Prostate gland (tissue), 2 donors: ENCODE measurements around the gene KCNN3.

Experiments used
- POLR2A ChIP-seq: fragments of 450-650 bp; IDR thresholded peaks from one replicate; pipeline ENCODE4 v1.6.1; 2016; ENCODE audit warnings: antibody characterized with exemption, mild to moderate bottlenecking
- POLR2AphosphoS5 ChIP-seq: sonication (generic); formaldehyde crosslinking; IDR thresholded peaks from one replicate; pipeline ENCODE4 v1.6.1; 2017; ENCODE audit warnings: antibody characterized with exemption
- TF ChIP-seq, protein P1 (sequence below), 4 experiments: fragments of 200-600 bp in 2 of 4; fragments of 450-650 bp in 2 of 4; sonication (generic) in 2 of 4; IDR thresholded peaks; 1 replicate in 3 of 4; 2 replicates in 1 of 4; pipeline ENCODE4 v1.5.1; 2016 to 2019; ENCODE audit warnings: antibody characterized with exemption in 4 of 4, mild to moderate bottlenecking in 2 of 4, moderate library complexity in 2 of 4

DNA sequence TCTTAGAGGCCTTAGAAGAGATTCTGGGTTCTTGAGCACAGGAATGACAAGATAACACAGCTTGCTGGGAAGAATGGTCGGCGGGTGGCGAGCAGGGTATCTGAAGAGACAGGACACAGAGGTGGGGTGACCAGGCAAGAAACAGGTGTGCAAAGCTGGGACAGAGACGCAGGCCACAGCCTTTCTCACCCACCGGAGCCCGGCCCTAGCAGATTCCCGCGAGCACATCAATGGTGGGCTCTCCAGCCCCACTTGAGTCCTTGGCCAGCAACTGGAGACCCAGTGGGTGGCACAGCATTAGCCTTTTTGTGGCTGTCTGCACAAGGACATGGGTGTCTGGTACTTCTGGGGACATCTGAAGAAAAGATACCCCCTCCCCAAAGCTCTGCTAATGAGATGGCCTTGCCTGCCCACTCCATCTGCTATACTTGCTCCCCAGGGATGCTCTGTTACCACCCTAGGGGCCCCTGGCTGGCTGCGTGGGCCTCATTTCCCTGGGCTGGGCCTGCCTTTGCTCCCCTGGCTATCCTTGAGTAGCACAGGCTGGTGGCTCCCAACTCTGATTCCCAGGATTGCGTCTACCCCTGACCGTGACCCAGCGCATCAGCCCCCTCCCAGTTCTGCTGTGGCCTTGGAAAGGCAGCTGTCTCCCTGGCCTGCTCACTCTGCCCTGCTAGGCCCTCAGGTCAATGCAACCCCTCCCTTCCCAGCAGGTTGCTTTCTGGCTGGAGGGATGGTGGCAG is 134.8 kb downstream of the KCNN3 start:
- TF ChIP-seq POLR2A (no peak), POLR2AphosphoS5 (no peak)
- TF ChIP-seq, protein P1, sequence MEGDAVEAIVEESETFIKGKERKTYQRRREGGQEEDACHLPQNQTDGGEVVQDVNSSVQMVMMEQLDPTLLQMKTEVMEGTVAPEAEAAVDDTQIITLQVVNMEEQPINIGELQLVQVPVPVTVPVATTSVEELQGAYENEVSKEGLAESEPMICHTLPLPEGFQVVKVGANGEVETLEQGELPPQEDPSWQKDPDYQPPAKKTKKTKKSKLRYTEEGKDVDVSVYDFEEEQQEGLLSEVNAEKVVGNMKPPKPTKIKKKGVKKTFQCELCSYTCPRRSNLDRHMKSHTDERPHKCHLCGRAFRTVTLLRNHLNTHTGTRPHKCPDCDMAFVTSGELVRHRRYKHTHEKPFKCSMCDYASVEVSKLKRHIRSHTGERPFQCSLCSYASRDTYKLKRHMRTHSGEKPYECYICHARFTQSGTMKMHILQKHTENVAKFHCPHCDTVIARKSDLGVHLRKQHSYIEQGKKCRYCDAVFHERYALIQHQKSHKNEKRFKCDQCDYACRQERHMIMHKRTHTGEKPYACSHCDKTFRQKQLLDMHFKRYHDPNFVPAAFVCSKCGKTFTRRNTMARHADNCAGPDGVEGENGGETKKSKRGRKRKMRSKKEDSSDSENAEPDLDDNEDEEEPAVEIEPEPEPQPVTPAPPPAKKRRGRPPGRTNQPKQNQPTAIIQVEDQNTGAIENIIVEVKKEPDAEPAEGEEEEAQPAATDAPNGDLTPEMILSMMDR (IDR thresholded peaks at IDR 0.05) = no peak
